ENCODE results near the gene NCK2.

DNA sequence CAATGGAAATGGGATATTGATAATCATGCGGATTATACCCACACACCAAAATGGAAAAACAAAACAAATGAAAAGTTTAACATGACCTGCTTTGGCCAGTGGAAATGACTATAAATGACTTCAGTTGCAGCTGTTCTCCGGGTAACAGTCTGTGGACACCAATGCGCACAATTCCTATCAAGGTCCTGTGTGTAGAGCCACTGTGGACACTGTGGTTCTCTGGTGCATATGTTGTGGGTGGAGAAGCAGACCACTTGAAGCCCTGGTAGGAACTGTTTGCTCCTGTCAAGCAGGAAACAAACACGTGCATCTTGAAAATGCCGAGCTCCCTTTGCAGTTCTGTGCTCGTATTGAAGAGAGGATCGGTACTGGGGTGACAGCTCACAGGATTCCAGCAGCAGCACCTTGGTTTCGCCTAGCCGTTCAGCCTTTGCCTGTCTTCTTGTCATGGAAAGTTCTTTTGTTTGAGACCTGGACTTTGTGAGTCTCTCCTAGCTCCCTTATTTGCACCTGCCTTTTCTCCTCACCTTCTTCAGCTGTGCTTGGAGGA, 32.9 kb downstream of the NCK2 start:
- TF ChIP-seq, protein P1, sequence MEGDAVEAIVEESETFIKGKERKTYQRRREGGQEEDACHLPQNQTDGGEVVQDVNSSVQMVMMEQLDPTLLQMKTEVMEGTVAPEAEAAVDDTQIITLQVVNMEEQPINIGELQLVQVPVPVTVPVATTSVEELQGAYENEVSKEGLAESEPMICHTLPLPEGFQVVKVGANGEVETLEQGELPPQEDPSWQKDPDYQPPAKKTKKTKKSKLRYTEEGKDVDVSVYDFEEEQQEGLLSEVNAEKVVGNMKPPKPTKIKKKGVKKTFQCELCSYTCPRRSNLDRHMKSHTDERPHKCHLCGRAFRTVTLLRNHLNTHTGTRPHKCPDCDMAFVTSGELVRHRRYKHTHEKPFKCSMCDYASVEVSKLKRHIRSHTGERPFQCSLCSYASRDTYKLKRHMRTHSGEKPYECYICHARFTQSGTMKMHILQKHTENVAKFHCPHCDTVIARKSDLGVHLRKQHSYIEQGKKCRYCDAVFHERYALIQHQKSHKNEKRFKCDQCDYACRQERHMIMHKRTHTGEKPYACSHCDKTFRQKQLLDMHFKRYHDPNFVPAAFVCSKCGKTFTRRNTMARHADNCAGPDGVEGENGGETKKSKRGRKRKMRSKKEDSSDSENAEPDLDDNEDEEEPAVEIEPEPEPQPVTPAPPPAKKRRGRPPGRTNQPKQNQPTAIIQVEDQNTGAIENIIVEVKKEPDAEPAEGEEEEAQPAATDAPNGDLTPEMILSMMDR (IDR thresholded peaks at IDR 0.05; ENCODE audit: low read depth, low read length, poor library complexity, severe bottlenecking) = no peak
- TF ChIP-seq EZH2phosphoT487 (IDR thresholded peaks at IDR 0.05; ENCODE audit: borderline replicate concordance, low read length) = no peak

Data from DOHH2 (cell line).